Stimulated activated CD8-positive, alpha-beta memory T cell treated with anti-CD3 and anti-CD28 coated beads, Interleukin-12 subunit alpha, Interleukin-12 subunit beta, amount 100 ng/mL, for 24 hours (primary cell): Measurements from ENCODE around the gene LCLAT1.

Source experiments
- DNase-seq: peaks from one replicate; pipeline ENCODE4 v3.0.0-alpha.2; 2020; ENCODE audit errors: extremely low read depth

Gene LCLAT1

DNA sequence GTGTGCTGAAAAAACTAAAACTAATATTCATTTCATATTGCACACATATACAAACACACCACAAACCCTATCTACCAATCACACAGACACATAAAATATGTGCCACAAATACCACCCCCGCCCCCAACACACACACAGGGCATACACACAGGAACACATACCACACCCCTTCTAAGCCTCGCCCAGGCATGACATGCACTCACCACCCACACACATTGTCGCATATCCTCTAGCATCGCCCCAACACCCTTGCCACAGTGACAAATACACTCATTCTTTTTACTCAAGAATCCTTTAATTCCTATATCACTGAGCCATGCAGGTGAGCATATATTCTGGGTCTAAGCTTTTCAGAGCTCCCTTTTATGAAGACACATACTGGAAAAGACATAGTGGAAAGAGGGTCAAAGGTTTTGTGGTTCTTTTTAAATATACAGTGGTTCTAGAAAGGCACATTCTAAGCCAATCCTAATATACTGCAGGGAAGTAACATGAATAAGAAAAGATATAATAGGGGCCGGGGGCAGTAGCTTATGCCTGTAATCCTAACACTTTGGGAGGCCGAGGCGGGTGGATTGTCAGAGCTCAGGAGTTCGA is 24.5 kb upstream of the LCLAT1 start:
- peak; percentile 77 for DNase-seq

GRCh38 chr2:30424231-30424630 is 22.8 kb upstream of the LCLAT1 start:
- no peak for DNase-seq

GRCh38 chr2:30425326-30425725 is 21.7 kb upstream of the LCLAT1 start:
- no peak for DNase-seq

GRCh38 chr2:30427606-30428347 is 19.3 kb upstream of the LCLAT1 start:
- no peak for DNase-seq

DNA sequence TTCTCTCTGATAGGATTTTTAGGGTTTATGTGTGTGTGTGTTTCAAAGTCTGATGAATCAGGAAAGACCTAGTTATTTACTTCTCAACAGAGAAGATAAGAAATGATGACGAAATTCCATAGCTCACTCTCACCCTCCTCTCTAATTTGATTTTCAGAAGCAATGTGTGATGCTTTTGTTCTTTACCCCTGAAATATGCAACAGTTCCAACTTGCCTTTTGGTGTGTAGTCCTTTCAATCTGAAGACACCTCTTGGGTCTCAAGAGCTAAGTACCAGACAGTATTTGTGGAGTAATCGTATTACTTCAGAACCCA is 18.7 kb upstream of the LCLAT1 start:
- no peak for DNase-seq

GRCh38 chr2:30428827-30429461 is 18.1 kb upstream of the LCLAT1 start:
- no peak for DNase-seq

GRCh38 chr2:30433541-30434299 is 13.3 kb upstream of the LCLAT1 start:
- DNase-seq = no peak

GRCh38 chr2:30434708-30435107 is 12.3 kb upstream of the LCLAT1 start:
- no peak for DNase-seq

GRCh38 chr2:30436859-30437435 is 10.1 kb upstream of the LCLAT1 start:
- no peak for DNase-seq

- no peak for DNase-seq
Observed at GRCh38 chr2:30437809-30438548, 9.1 kb upstream of the LCLAT1 start.

- DNase-seq = no peak
Observed at GRCh38 chr2:30439296-30439695, 7.8 kb upstream of the LCLAT1 start.

GRCh38 chr2:30439879-30440278 is 7.2 kb upstream of the LCLAT1 start:
- DNase-seq = no peak

DNA sequence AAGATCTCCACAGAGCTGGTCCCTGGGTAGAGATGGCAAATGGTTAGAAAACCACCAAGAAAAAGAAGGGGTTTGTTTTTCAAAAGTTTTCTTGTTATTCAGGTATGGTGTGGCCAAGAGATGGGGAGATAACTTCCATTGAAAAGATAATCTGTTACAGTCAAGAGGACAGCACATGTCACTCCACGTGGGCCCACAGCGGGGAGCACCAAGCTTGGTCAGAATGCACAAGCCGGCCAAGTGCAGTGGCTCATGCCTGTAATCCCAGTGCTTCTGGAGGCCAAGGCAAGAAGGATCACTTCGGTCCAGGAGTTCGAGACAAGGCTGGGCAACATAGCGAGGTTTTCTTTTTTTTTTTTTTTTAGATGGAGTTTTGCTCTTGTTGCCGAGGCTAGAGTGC is 6.0 kb upstream of the LCLAT1 start:
- DNase-seq = no peak

GRCh38 chr2:30443081-30443480 is 4.0 kb upstream of the LCLAT1 start:
- no peak for DNase-seq

GRCh38 chr2:30444273-30444672 is 2.8 kb upstream of the LCLAT1 start:
- DNase-seq = no peak

GRCh38 chr2:30445266-30445821 is 1.7 kb upstream of the LCLAT1 start:
- no peak for DNase-seq

- DNase-seq = no peak
Observed at GRCh38 chr2:30446602-30447148, 371 bp upstream of the LCLAT1 start.

GRCh38 chr2:30448308-30448707 is 1.3 kb downstream of the LCLAT1 start:
- DNase-seq = no peak

- DNase-seq = no peak
Observed at GRCh38 chr2:30448866-30449265, 1.8 kb downstream of the LCLAT1 start.

GRCh38 chr2:30450025-30450424 is 3.0 kb downstream of the LCLAT1 start:
- no peak for DNase-seq

GRCh38 chr2:30453498-30453897 is 6.5 kb downstream of the LCLAT1 start:
- no peak for DNase-seq
